GM12892 (cell line): Measurements from ENCODE around the gene SLC2A5.

Experiments used
- POLR2A ChIP-seq: IDR thresholded peaks from 2 replicates; pipeline ENCODE4 v1.6.1; 2011; ENCODE audit warnings: low read depth, low read length, control low read depth
- POLR2AphosphoS5 ChIP-seq: IDR thresholded peaks from 2 replicates; pipeline ENCODE4 v1.6.1; 2011; ENCODE audit warnings: low read depth, low read length, control low read depth

- TF ChIP-seq POLR2A (no peak), POLR2AphosphoS5 (no peak)
Observed at GRCh38 chr1:9110669-9111356, 41.4 kb upstream of the SLC2A5 start.
